ENCODE results near the gene ARL10.
A peak's percentile ranks its signal among the peaks of the same experiment; 100 is the strongest.

The ARL10 gene

GRCh38 chr5:176396330-176396729 lies 31.0 kb downstream of the ARL10 start (continued):
- no peak for TF ChIP-seq ZFP37 (tag by site-specific recombination; IDR thresholded peaks at IDR 0.05)
- peak; percentile 36; the same call in 1 of the 2 replicates for TF ChIP-seq ZNF629 (tag by site-specific recombination; IDR thresholded peaks at IDR 0.05)
- TF ChIP-seq ZNF114 (tag by site-specific recombination; IDR thresholded peaks at IDR 0.05) = no peak
- TF ChIP-seq ZNF670 (tag by site-specific recombination; IDR thresholded peaks at IDR 0.05; ENCODE audit: low read depth) = no peak
- TF ChIP-seq ZNF747 (tag by site-specific recombination; IDR thresholded peaks at IDR 0.05) = no peak
- no peak for TF ChIP-seq ZNF391 (tag by site-specific recombination; IDR thresholded peaks at IDR 0.05; ENCODE audit: borderline replicate concordance, low read depth)
- TF ChIP-seq GLIS1 (tag by site-specific recombination; IDR thresholded peaks at IDR 0.05) = no peak
- TF ChIP-seq ZIC2 (tag by site-specific recombination; IDR thresholded peaks at IDR 0.05) = no peak
- TF ChIP-seq ZNF658 (tag by site-specific recombination; IDR thresholded peaks at IDR 0.05) = no peak
- TF ChIP-seq ZNF266 (tag by site-specific recombination; IDR thresholded peaks at IDR 0.05; ENCODE audit: low read depth) = no peak
- no peak for TF ChIP-seq KLF7 (tag by site-specific recombination; IDR thresholded peaks at IDR 0.05; ENCODE audit: borderline replicate concordance)
- 0 out of 2 replicates have a peak, but pooled peaks have one; percentile 38 for TF ChIP-seq ZNF600 (tag by site-specific recombination; IDR thresholded peaks at IDR 0.05)
- TF ChIP-seq WT1 (tag by site-specific recombination; IDR thresholded peaks at IDR 0.05) = no peak
- TF ChIP-seq ZNF571 (tag by site-specific recombination; IDR thresholded peaks at IDR 0.05) = no peak
- no peak for TF ChIP-seq ZNF169 (tag by site-specific recombination; IDR thresholded peaks at IDR 0.05)
- TF ChIP-seq ZNF398 (tag by site-specific recombination; IDR thresholded peaks at IDR 0.05) = peak; percentile 75
- peak; percentile 60 for TF ChIP-seq ZBTB17 (tag by site-specific recombination; IDR thresholded peaks at IDR 0.05)
- TF ChIP-seq ZNF354C (tag by site-specific recombination; IDR thresholded peaks at IDR 0.05; ENCODE audit: borderline replicate concordance, low read depth) = no peak
- no peak for TF ChIP-seq ZNF513 (tag by site-specific recombination; IDR thresholded peaks at IDR 0.05)
- TF ChIP-seq ZNF19 (tag by site-specific recombination; IDR thresholded peaks at IDR 0.05; ENCODE audit: low read depth) = no peak
- TF ChIP-seq ZNF184 (tag by site-specific recombination; IDR thresholded peaks at IDR 0.05) = no peak
- TF ChIP-seq ZNF530 (tag by site-specific recombination; IDR thresholded peaks at IDR 0.05; ENCODE audit: low read depth) = no peak
- TF ChIP-seq ZFP69B (tag by site-specific recombination; IDR thresholded peaks at IDR 0.05) = no peak
- TF ChIP-seq ZNF837 (tag by site-specific recombination; IDR thresholded peaks at IDR 0.05) = no peak
- no peak for TF ChIP-seq ZBTB10 (tag by site-specific recombination; IDR thresholded peaks at IDR 0.05)
- no peak for TF ChIP-seq ZNF677 (tag by site-specific recombination; IDR thresholded peaks at IDR 0.05)
- peak; percentile 32; the same call in 1 of the 2 replicates for TF ChIP-seq ZNF335 (tag by site-specific recombination; conservative IDR thresholded peaks at IDR 0.05)
- TF ChIP-seq PRDM1 (tag by site-specific recombination; IDR thresholded peaks at IDR 0.05) = peak; percentile 93
- no peak for TF ChIP-seq ZNF624 (tag by site-specific recombination; IDR thresholded peaks at IDR 0.05)
- no peak for TF ChIP-seq ZBTB20 (tag by site-specific recombination; IDR thresholded peaks at IDR 0.05)
- TF ChIP-seq ZEB2 (tag by site-specific recombination; IDR thresholded peaks at IDR 0.05) = no peak
- no peak for TF ChIP-seq ZNF112 (tag by site-specific recombination; IDR thresholded peaks at IDR 0.05)
- TF ChIP-seq EGR2 (tag by site-specific recombination; IDR thresholded peaks at IDR 0.05; ENCODE audit: low read depth) = no peak
- TF ChIP-seq SETDB1 (IDR thresholded peaks at IDR 0.05; ENCODE audit: insufficient read length, low read length) = no peak
- TF ChIP-seq SP2 (tag by site-specific recombination; IDR thresholded peaks at IDR 0.05) = no peak
- TF ChIP-seq ZNF341 (tag by site-specific recombination; IDR thresholded peaks at IDR 0.05; ENCODE audit: low read depth) = no peak
- TF ChIP-seq PATZ1 (tag by site-specific recombination; IDR thresholded peaks at IDR 0.05) = peak; percentile 49; the same call in 1 of the 2 replicates

Measured in HEK293 (cell line).